Activated CD8-positive, alpha-beta T cell treated with anti-CD3 and anti-CD28 coated beads for 36 hours (primary cell): ENCODE results near the gene TAB3. TPM values are rescaled to one million over a fixed set of nuclear protein-coding genes. Genes with fewer than 3 reads are reported as not detected.

ENCODE experiments used
- ATAC-seq: fragments of 200-7000 bp; cut with Tn5 transposase; one replicate; pipeline ENCODE4 v1.10.0; 2021; ENCODE audit warnings: mild to moderate bottlenecking, moderate library complexity
- CTCF ChIA-PET: fragments of 350-600 bp; sonication (Branson Sonifier 250); formaldehyde crosslinking; loops from one replicate; lab custom pipeline; 2021; ENCODE audit warnings: antibody characterized with exemption; lab: Charles Lee
- POLR2A ChIA-PET: fragments of 350-600 bp; sonication (Branson Sonifier 250); formaldehyde crosslinking; loops from one replicate; lab custom pipeline; 2021; ENCODE audit warnings: antibody characterized with exemption; lab: Charles Lee
- DNase-seq: peaks from one replicate; pipeline ENCODE4 v3.0.0-alpha.2; 2020
- H3K27ac Mint-ChIP-seq: one replicate; pipeline ENCODE4 v1.8.0; 2021; ENCODE audit warnings: mild to moderate bottlenecking, mixed read lengths
- H3K27me3 Mint-ChIP-seq: one replicate; pipeline ENCODE4 v1.8.0; 2021; ENCODE audit warnings: mixed read lengths
- H3K36me3 Mint-ChIP-seq: one replicate; pipeline ENCODE4 v1.8.0; 2021; ENCODE audit warnings: low read depth, mixed read lengths
- H3K4me1 Mint-ChIP-seq: one replicate; pipeline ENCODE4 v1.8.0; 2021; ENCODE audit warnings: low read depth, mixed read lengths
- H3K4me3 Mint-ChIP-seq: one replicate; pipeline ENCODE4 v1.8.0; 2021; ENCODE audit warnings: mild to moderate bottlenecking, moderate library complexity, mixed read lengths
- H3K9me3 Mint-ChIP-seq: one replicate; pipeline ENCODE4 v1.8.0; 2021; ENCODE audit warnings: mixed read lengths
- CTCF ChIP-seq: fragments of 200-600 bp; IDR thresholded peaks from one replicate; pipeline ENCODE4 v1.8.0; 2022; ENCODE audit warnings: antibody characterized with exemption, mild to moderate bottlenecking
- intact Hi-C: fragments of 100-400 bp; cut with micrococcal nuclease; formaldehyde crosslinking; loops from one replicate; pipeline ENCODE4 v1.10.0; 2022
- total RNA-seq, 2 experiments: library from RNA; stranded (reverse); gene quantifications; one replicate each; pipeline ENCODE4 v1.2.3, GENCODE V29; 2021

TAB3 gene
- total RNA-seq, 2 experiments from 2014 or later, result 15.5 to 16.5 TPM

- ChIA-PET CTCF (interaction anchor here (0.9 to 1.0 kb wide), 2 partner anchors 152 kb away, joined by 3 to 7 read pairs; no protein-coding TSS in a partner anchor), POLR2A (interaction anchor here (1.1 to 1.3 kb wide), 2 partner anchors 12 to 13 kb away, joined by 3 read pairs; no protein-coding TSS in a partner anchor)
- Mint-ChIP-seq H3K9me3 (no peaks in the 10 kb centered on the region), H3K4me1 (peaks cover 41% of the 10 kb centered on the region), H3K27ac (peak overlapping the region; percentile 87), H3K36me3 (peaks cover 2% of the 10 kb centered on the region), H3K4me3 (peak overlapping the region; percentile 82), H3K27me3 (no peaks in the 10 kb centered on the region)
- intact Hi-C loops, result loop anchor here (5.0 to 10.0 kb wide), 2 partner anchors 153 to 230 kb away; no protein-coding TSS in a partner anchor
- DNase-seq, result peak; percentile 88
- ATAC-seq, result no peak
- TF ChIP-seq CTCF, result no peak
Measured at GRCh38 chrX:30887721-30888120, 1.3 kb downstream of the TAB3 start.

- TF ChIP-seq CTCF, result no peak
- ChIA-PET POLR2A (interaction anchor here (1.1 to 1.3 kb wide), 2 partner anchors 12 to 13 kb away, joined by 3 read pairs; no protein-coding TSS in a partner anchor), CTCF (interaction anchor here (1.0 kb wide), 1 partner anchor 152 kb away, joined by 7 read pairs; no protein-coding TSS in a partner anchor)
- ATAC-seq, result no peak
- Mint-ChIP-seq H3K27me3 (no peaks in the 10 kb centered on the region), H3K4me3 (peak overlapping the region; percentile 82), H3K4me1 (peaks cover 43% of the 10 kb centered on the region), H3K36me3 (peaks cover 2% of the 10 kb centered on the region), H3K27ac (no peak overlapping the region), H3K9me3 (no peaks in the 10 kb centered on the region)
- DNase-seq, result no peak
- intact Hi-C loops, result loop anchor here (5.0 to 10.0 kb wide), 2 partner anchors 152 to 230 kb away; no protein-coding TSS in a partner anchor
Measured at GRCh38 chrX:30887288-30887687, 1.8 kb downstream of the TAB3 start.

- no peak overlapping the region for H3K4me3 Mint-ChIP-seq
- CTCF ChIA-PET, result no interaction called here
- peaks cover 2% of the 10 kb centered on the region for H3K36me3 Mint-ChIP-seq
- no peaks in the 10 kb centered on the region for H3K9me3 Mint-ChIP-seq
- intact Hi-C loops, result loop anchor here (5.0 to 10.0 kb wide), 2 partner anchors 150 to 228 kb away; no protein-coding TSS in a partner anchor
- H3K27me3 Mint-ChIP-seq, result no peaks in the 10 kb centered on the region
- peaks cover 56% of the 10 kb centered on the region for H3K4me1 Mint-ChIP-seq
- no peak for ATAC-seq
- POLR2A ChIA-PET, result no interaction called here
- no peak for TF ChIP-seq CTCF
- H3K27ac Mint-ChIP-seq, result no peak overlapping the region
- no peak for DNase-seq
Measured at GRCh38 chrX:30885136-30885535, 3.9 kb downstream of the TAB3 start.

GRCh38 chrX:30883138-30883537 is 5.9 kb downstream of the TAB3 start:
- CTCF ChIA-PET, result interaction anchor here (1.4 kb wide), 1 partner anchor 147 kb away, joined by 4 read pairs; no protein-coding TSS in a partner anchor
- no peak for DNase-seq
- intact Hi-C loops, result loop anchor here (10.0 kb wide), 1 partner anchor 148 kb away; no protein-coding TSS in a partner anchor
- no peak for TF ChIP-seq CTCF
- H3K27ac Mint-ChIP-seq, result no peak overlapping the region
- H3K27me3 Mint-ChIP-seq, result no peaks in the 10 kb centered on the region
- no peak for ATAC-seq
- no peaks in the 10 kb centered on the region for H3K9me3 Mint-ChIP-seq
- POLR2A ChIA-PET, result no interaction called here
- H3K4me3 Mint-ChIP-seq, result no peak overlapping the region
- H3K36me3 Mint-ChIP-seq, result peaks cover 2% of the 10 kb centered on the region
- H3K4me1 Mint-ChIP-seq, result peaks cover 59% of the 10 kb centered on the region

- no peak overlapping the region for H3K27ac Mint-ChIP-seq
- no peaks in the 10 kb centered on the region for H3K9me3 Mint-ChIP-seq
- H3K27me3 Mint-ChIP-seq, result no peaks in the 10 kb centered on the region
- TF ChIP-seq CTCF, result no peak
- no peak for DNase-seq
- CTCF ChIA-PET, result no interaction called here
- H3K36me3 Mint-ChIP-seq, result peaks cover 2% of the 10 kb centered on the region
- H3K4me1 Mint-ChIP-seq, result peaks cover 50% of the 10 kb centered on the region
- no peak overlapping the region for H3K4me3 Mint-ChIP-seq
- POLR2A ChIA-PET, result no interaction called here
- intact Hi-C loops, result loop anchor here (10.0 kb wide), 1 partner anchor 147 kb away; no protein-coding TSS in a partner anchor
- no peak for ATAC-seq
Measured at GRCh38 chrX:30881797-30882196, 7.3 kb downstream of the TAB3 start.
